HepG2 (cell line): ENCODE results near the gene ZNF749. TPM values are rescaled to one million over a fixed set of nuclear protein-coding genes. Genes with fewer than 3 reads are reported as not detected.

Source experiments
- ERF ChIP-seq: IDR thresholded peaks from 2 replicates; pipeline ENCODE4 v1.6.1; 2018; ENCODE audit warnings: missing biosample characterization, missing genetic modification reagents
- FOXM1 ChIP-seq: sonication (generic); formaldehyde crosslinking; IDR thresholded peaks from 2 replicates; pipeline ENCODE4 v1.5.0; 2020; ENCODE audit warnings: missing genetic modification reagents
- KDM5A ChIP-seq: fragments of 200-600 bp; sonication (generic); IDR thresholded peaks from 2 replicates; pipeline ENCODE4 v1.7.0; 2018; ENCODE audit warnings: antibody characterized with exemption, mild to moderate bottlenecking, low read length, borderline replicate concordance
- MXD3 ChIP-seq: IDR thresholded peaks from 2 replicates; pipeline ENCODE4 v1.6.1; 2016; ENCODE audit warnings: mild to moderate bottlenecking, missing biosample characterization, missing genetic modification reagents
- PHB2 ChIP-seq: fragments of 450-650 bp; IDR thresholded peaks from 2 replicates; pipeline ENCODE4 v1.6.1; 2018; ENCODE audit not compliant: partially characterized antibody
- RFXANK ChIP-seq: IDR thresholded peaks from 2 replicates; pipeline ENCODE4 v1.6.1; 2016
- RFXAP ChIP-seq: sonication (generic); formaldehyde crosslinking; IDR thresholded peaks from 2 replicates; pipeline ENCODE4 v1.4.0; 2020; ENCODE audit warnings: missing genetic modification reagents, borderline replicate concordance
- SETDB1 ChIP-seq: sonication (generic); formaldehyde crosslinking; IDR thresholded peaks from 2 replicates; pipeline ENCODE4 v1.5.1; 2020; ENCODE audit warnings: missing genetic modification reagents, mild to moderate bottlenecking, borderline replicate concordance
- SUZ12 ChIP-seq: fragments of 150-350 bp; IDR thresholded peaks from 2 replicates; pipeline ENCODE4 v1.6.1; 2014; ENCODE audit warnings: low read depth, low read length
- TMF1 ChIP-seq: sonication (generic); formaldehyde crosslinking; IDR thresholded peaks from 2 replicates; pipeline ENCODE4 v1.8.1; 2022; ENCODE audit warnings: low read depth, missing genetic modification reagents
- ZNF207 ChIP-seq: fragments of 450-650 bp; IDR thresholded peaks from 2 replicates; pipeline ENCODE4 v1.6.1; 2016; ENCODE audit warnings: antibody characterized with exemption, borderline replicate concordance
- ZNF468 ChIP-seq: sonication (generic); formaldehyde crosslinking; IDR thresholded peaks from 2 replicates; pipeline ENCODE4 v1.8.0; 2022; ENCODE audit warnings: mild to moderate bottlenecking, moderate library complexity, missing genetic modification reagents
- ZNF674 ChIP-seq: sonication (generic); formaldehyde crosslinking; IDR thresholded peaks from 2 replicates; pipeline ENCODE4 v1.5.0; 2020; ENCODE audit warnings: low read depth, mild to moderate bottlenecking, missing genetic modification reagents
- ZNF768 ChIP-seq: sonication (generic); formaldehyde crosslinking; IDR thresholded peaks from 2 replicates; pipeline ENCODE4 v1.4.0; 2020; ENCODE audit warnings: missing genetic modification reagents
- polyA plus RNA-seq, 8 experiments: library from polyadenylated mRNA; depleted of rRNA in 3 of 8; stranded (reverse) in 7 of 8; unstranded in 1 of 8; fragments of >200 nt; fragmentation: Illumina TruSeq in 4 of 8; extraction: Trizol in 4 of 8; gene quantifications; 2 replicates each; pipeline versions ENCODE4 v1.2.1 to v1.2.3, GENCODE V29; 2011 to 2016; ENCODE audit warnings: low read depth in 4 of 8, missing spikeins in 1 of 8, mixed read lengths in 1 of 8; ENCODE audit not compliant: insufficient read depth in 1 of 8
- total RNA-seq, 5 experiments: library from RNA; depleted of rRNA; stranded (reverse); fragments of >200 nt; fragmentation: Illumina TruSeq; extraction: Trizol; gene quantifications; 2 replicates each; pipeline ENCODE4 v1.2.3, GENCODE V29; 2016; ENCODE audit warnings: low read depth in 1 of 5
- TF ChIP-seq, protein P1 (sequence below): sonication (generic); formaldehyde crosslinking; conservative IDR thresholded peaks from 2 replicates; pipeline ENCODE4 v1.8.0; 2022; ENCODE audit warnings: missing genetic modification reagents
- TF ChIP-seq, protein P2 (sequence below): sonication (generic); formaldehyde crosslinking; IDR thresholded peaks from 2 replicates; pipeline ENCODE4 v1.4.0; 2020; ENCODE audit warnings: mild to moderate bottlenecking, missing genetic modification reagents
- TF ChIP-seq, protein P3 (sequence below): sonication (generic); formaldehyde crosslinking; IDR thresholded peaks from 2 replicates; pipeline ENCODE4 v1.8.0; 2022; ENCODE audit warnings: mild to moderate bottlenecking, missing genetic modification reagents; ENCODE audit not compliant: insufficient replicate concordance
- TF ChIP-seq, protein P4 (sequence below): sonication (generic); formaldehyde crosslinking; IDR thresholded peaks from 2 replicates; pipeline ENCODE4 v1.4.0; 2020; ENCODE audit warnings: missing genetic modification reagents, borderline replicate concordance

Gene ZNF749
- total and polyA plus RNA-seq, 2 of the 13 experiments (the other 11 are each of a cell fraction or from before 2014, with no cell fraction given) = 18.9 to 21.0 TPM

- TF ChIP-seq, protein P1, sequence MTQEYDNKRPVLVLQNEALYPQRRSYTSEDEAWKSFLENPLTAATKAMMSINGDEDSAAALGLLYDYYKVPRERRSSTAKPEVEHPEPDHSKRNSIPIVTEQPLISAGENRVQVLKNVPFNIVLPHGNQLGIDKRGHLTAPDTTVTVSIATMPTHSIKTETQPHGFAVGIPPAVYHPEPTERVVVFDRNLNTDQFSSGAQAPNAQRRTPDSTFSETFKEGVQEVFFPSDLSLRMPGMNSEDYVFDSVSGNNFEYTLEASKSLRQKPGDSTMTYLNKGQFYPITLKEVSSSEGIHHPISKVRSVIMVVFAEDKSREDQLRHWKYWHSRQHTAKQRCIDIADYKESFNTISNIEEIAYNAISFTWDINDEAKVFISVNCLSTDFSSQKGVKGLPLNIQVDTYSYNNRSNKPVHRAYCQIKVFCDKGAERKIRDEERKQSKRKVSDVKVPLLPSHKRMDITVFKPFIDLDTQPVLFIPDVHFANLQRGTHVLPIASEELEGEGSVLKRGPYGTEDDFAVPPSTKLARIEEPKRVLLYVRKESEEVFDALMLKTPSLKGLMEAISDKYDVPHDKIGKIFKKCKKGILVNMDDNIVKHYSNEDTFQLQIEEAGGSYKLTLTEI (CRISPR knock-in tag) = no peak
- no peak for TF ChIP-seq ZNF468 (CRISPR knock-in tag)
- TF ChIP-seq ZNF768 (CRISPR knock-in tag) = no peak; the same call in 1 of the 2 replicates
- TF ChIP-seq RFXAP = peak; percentile 68; the same call in 1 of the 2 replicates
- no peak for TF ChIP-seq RFXANK (CRISPR knock-in tag)
- TF ChIP-seq TMF1 = no peak
- no peak for TF ChIP-seq FOXM1
- no peak for TF ChIP-seq ZNF207
- TF ChIP-seq, protein P2, sequence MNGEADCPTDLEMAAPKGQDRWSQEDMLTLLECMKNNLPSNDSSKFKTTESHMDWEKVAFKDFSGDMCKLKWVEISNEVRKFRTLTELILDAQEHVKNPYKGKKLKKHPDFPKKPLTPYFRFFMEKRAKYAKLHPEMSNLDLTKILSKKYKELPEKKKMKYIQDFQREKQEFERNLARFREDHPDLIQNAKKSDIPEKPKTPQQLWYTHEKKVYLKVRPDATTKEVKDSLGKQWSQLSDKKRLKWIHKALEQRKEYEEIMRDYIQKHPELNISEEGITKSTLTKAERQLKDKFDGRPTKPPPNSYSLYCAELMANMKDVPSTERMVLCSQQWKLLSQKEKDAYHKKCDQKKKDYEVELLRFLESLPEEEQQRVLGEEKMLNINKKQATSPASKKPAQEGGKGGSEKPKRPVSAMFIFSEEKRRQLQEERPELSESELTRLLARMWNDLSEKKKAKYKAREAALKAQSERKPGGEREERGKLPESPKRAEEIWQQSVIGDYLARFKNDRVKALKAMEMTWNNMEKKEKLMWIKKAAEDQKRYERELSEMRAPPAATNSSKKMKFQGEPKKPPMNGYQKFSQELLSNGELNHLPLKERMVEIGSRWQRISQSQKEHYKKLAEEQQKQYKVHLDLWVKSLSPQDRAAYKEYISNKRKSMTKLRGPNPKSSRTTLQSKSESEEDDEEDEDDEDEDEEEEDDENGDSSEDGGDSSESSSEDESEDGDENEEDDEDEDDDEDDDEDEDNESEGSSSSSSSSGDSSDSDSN (CRISPR knock-in tag) = peak; percentile 64
- no peak for TF ChIP-seq ZNF674 (CRISPR knock-in tag)
- TF ChIP-seq SUZ12 = peak; percentile 52; the same call in 1 of the 2 replicates
- TF ChIP-seq MXD3 = peak; percentile 28
- peak; percentile 77; the same call in 1 of the 2 replicates for TF ChIP-seq KDM5A
- TF ChIP-seq ERF = peak; percentile 50; the same call in 1 of the 2 replicates
- TF ChIP-seq PHB2 = no peak
- TF ChIP-seq, protein P3, sequence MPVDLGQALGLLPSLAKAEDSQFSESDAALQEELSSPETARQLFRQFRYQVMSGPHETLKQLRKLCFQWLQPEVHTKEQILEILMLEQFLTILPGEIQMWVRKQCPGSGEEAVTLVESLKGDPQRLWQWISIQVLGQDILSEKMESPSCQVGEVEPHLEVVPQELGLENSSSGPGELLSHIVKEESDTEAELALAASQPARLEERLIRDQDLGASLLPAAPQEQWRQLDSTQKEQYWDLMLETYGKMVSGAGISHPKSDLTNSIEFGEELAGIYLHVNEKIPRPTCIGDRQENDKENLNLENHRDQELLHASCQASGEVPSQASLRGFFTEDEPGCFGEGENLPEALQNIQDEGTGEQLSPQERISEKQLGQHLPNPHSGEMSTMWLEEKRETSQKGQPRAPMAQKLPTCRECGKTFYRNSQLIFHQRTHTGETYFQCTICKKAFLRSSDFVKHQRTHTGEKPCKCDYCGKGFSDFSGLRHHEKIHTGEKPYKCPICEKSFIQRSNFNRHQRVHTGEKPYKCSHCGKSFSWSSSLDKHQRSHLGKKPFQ (CRISPR knock-in tag) = peak; percentile 61
- TF ChIP-seq SETDB1 = no peak
- TF ChIP-seq, protein P4, sequence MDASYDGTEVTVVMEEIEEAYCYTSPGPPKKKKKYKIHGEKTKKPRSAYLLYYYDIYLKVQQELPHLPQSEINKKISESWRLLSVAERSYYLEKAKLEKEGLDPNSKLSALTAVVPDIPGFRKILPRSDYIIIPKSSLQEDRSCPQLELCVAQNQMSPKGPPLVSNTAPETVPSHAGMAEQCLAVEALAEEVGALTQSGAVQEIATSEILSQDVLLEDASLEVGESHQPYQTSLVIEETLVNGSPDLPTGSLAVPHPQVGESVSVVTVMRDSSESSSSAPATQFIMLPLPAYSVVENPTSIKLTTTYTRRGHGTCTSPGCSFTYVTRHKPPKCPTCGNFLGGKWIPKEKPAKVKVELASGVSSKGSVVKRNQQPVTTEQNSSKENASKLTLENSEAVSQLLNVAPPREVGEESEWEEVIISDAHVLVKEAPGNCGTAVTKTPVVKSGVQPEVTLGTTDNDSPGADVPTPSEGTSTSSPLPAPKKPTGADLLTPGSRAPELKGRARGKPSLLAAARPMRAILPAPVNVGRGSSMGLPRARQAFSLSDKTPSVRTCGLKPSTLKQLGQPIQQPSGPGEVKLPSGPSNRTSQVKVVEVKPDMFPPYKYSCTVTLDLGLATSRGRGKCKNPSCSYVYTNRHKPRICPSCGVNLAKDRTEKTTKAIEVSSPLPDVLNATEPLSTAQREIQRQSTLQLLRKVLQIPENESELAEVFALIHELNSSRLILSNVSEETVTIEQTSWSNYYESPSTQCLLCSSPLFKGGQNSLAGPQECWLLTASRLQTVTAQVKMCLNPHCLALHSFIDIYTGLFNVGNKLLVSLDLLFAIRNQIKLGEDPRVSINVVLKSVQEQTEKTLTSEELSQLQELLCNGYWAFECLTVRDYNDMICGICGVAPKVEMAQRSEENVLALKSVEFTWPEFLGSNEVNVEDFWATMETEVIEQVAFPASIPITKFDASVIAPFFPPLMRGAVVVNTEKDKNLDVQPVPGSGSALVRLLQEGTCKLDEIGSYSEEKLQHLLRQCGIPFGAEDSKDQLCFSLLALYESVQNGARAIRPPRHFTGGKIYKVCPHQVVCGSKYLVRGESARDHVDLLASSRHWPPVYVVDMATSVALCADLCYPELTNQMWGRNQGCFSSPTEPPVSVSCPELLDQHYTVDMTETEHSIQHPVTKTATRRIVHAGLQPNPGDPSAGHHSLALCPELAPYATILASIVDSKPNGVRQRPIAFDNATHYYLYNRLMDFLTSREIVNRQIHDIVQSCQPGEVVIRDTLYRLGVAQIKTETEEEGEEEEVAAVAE (CRISPR knock-in tag) = no peak; the same call in 1 of the 2 replicates
These were observed 45.2 kb upstream of the ZNF749 start, which contains the start of gene ZNF548 (continued) for GRCh38 chr19:57389730-57390598.
